B cell (primary cell): ENCODE data around the gene ATP8A2.

Source experiments
- CTCF ChIP-seq: fragments of 200-600 bp; IDR thresholded peaks from one replicate; pipeline ENCODE4 v1.8.0; 2022; ENCODE audit warnings: antibody characterized with exemption, mild to moderate bottlenecking
- EZH2 ChIP-seq: IDR thresholded peaks from 2 replicates; pipeline ENCODE4 v1.6.1; 2012; ENCODE audit warnings: borderline replicate concordance, low read depth, mild to moderate bottlenecking, moderate library complexity, low read length; ENCODE audit not compliant: insufficient read depth, poor library complexity, severe bottlenecking

DNA sequence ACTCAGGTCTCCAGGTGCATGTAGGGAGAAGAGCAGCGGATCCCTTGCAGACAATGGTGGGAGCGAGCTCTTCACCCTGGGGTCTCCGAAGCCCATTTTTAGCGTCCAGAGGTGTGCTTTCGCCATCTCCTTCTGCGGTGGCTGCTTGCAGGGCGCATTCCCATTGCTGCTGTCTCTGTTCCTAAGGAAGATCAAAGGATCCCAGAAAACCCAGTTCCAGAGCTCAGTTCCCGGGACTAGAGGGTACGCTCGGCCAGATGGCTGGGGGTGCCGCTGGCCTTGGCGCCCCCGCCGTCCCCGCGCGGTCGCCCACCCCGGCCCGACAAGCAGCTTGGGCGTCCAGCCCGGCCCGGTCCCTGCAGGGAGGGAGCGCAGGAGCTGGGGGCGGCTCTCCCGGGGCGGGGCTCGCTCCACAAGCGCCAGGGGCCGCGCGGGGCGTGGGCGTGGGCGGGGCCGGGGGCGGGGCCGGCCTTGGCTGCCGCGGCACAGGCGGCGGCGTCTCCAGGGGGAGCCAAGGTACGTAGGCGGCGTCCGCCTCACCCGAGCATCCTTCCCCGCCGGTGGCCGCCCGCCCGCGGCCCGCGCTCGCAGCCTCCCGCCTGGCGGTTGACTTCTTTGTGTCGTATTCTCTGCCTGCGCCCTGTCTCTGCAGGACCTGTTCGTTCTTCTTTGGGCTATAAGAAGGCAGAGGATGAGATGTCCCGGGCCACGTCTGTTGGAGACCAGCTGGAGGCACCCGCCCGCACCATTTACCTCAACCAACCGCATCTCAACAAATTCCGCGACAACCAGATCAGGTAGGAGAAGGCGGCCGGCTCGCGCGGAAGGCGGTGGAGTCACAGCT lies 96.8 kb downstream of the ATP8A2 start:
- TF ChIP-seq CTCF (no peak), EZH2 (no peak)
